Stimulated activated naive CD8-positive, alpha-beta T cell treated with anti-CD3 and anti-CD28 coated beads, Interleukin-15, Interleukin-2, amounts not matched to agents 100 ng/mL and 50 ng/mL, for 24 hours (primary cell): Measurements from ENCODE around the gene RNF220.
A peak's percentile ranks its signal among the peaks of the same experiment; 100 is the strongest.

Source experiments
- H3K27ac Mint-ChIP-seq: one replicate; pipeline ENCODE4 v1.8.0; 2021; ENCODE audit warnings: mild to moderate bottlenecking, mixed read lengths
- H3K27me3 Mint-ChIP-seq: one replicate; pipeline ENCODE4 v1.8.0; 2021; ENCODE audit warnings: mixed read lengths
- H3K36me3 Mint-ChIP-seq: one replicate; pipeline ENCODE4 v1.8.0; 2021; ENCODE audit warnings: low read depth, mixed read lengths
- H3K4me1 Mint-ChIP-seq: one replicate; pipeline ENCODE4 v1.8.0; 2021; ENCODE audit warnings: low read depth, mixed read lengths
- H3K4me3 Mint-ChIP-seq: one replicate; pipeline ENCODE4 v1.8.0; 2021; ENCODE audit warnings: mild to moderate bottlenecking, mixed read lengths
- H3K9me3 Mint-ChIP-seq: one replicate; pipeline ENCODE4 v1.8.0; 2021; ENCODE audit warnings: mixed read lengths

The RNF220 gene

GRCh38 chr1:44390277-44390676 is 14.8 kb upstream of the RNF220 start:
- Mint-ChIP-seq H3K9me3 (no peaks in the 10 kb centered on the region), H3K27me3 (peaks cover 20% of the 10 kb centered on the region), H3K4me3 (no peak overlapping the region), H3K4me1 (no peaks in the 10 kb centered on the region), H3K36me3 (no peaks in the 10 kb centered on the region), H3K27ac (no peak overlapping the region)

GRCh38 chr1:44401256-44402228 is 3.5 kb upstream of the RNF220 start:
- no peaks in the 10 kb centered on the region for H3K36me3 Mint-ChIP-seq
- peaks cover 20% of the 10 kb centered on the region for H3K4me1 Mint-ChIP-seq
- no peak overlapping the region for H3K4me3 Mint-ChIP-seq
- peaks cover 3% of the 10 kb centered on the region for H3K9me3 Mint-ChIP-seq
- peaks cover 76% of the 10 kb centered on the region for H3K27me3 Mint-ChIP-seq
- no peak overlapping the region for H3K27ac Mint-ChIP-seq

GRCh38 chr1:44405798-44406736 is 1.0 kb downstream of the RNF220 start:
- H3K27ac Mint-ChIP-seq, result no peak overlapping the region
- H3K4me3 Mint-ChIP-seq, result peak overlapping the region; percentile 84
- peaks cover 15% of the 10 kb centered on the region for H3K4me1 Mint-ChIP-seq
- peaks cover 45% of the 10 kb centered on the region for H3K27me3 Mint-ChIP-seq
- H3K9me3 Mint-ChIP-seq, result no peaks in the 10 kb centered on the region
- H3K36me3 Mint-ChIP-seq, result no peaks in the 10 kb centered on the region

GRCh38 chr1:44406737-44407429 is 1.8 kb downstream of the RNF220 start:
- no peak overlapping the region for H3K27ac Mint-ChIP-seq
- no peaks in the 10 kb centered on the region for H3K9me3 Mint-ChIP-seq
- peaks cover 15% of the 10 kb centered on the region for H3K4me1 Mint-ChIP-seq
- H3K27me3 Mint-ChIP-seq, result peaks cover 39% of the 10 kb centered on the region
- peak overlapping the region; percentile 35 for H3K4me3 Mint-ChIP-seq
- H3K36me3 Mint-ChIP-seq, result no peaks in the 10 kb centered on the region

- Mint-ChIP-seq H3K27ac (no peak overlapping the region), H3K4me1 (peaks cover 15% of the 10 kb centered on the region), H3K4me3 (peak overlapping the region; percentile 37), H3K36me3 (no peaks in the 10 kb centered on the region), H3K27me3 (peaks cover 32% of the 10 kb centered on the region), H3K9me3 (no peaks in the 10 kb centered on the region)
These were observed 2.6 kb downstream of the RNF220 start for GRCh38 chr1:44407430-44408211.

- Mint-ChIP-seq H3K4me1 (peaks cover 15% of the 10 kb centered on the region), H3K27me3 (peaks cover 26% of the 10 kb centered on the region), H3K9me3 (no peaks in the 10 kb centered on the region), H3K4me3 (peak overlapping the region; percentile 55), H3K27ac (peak overlapping the region; percentile 45), H3K36me3 (no peaks in the 10 kb centered on the region)
These were observed 3.1 kb downstream of the RNF220 start for GRCh38 chr1:44408212-44408582.

- H3K4me1 Mint-ChIP-seq, result peaks cover 15% of the 10 kb centered on the region
- peak overlapping the region; percentile 55 for H3K4me3 Mint-ChIP-seq
- H3K27ac Mint-ChIP-seq, result peak overlapping the region; percentile 45
- no peaks in the 10 kb centered on the region for H3K36me3 Mint-ChIP-seq
- no peaks in the 10 kb centered on the region for H3K9me3 Mint-ChIP-seq
- H3K27me3 Mint-ChIP-seq, result peaks cover 25% of the 10 kb centered on the region
These were observed 3.9 kb downstream of the RNF220 start for GRCh38 chr1:44408632-44409602.

GRCh38 chr1:44409757-44410156 is 4.7 kb downstream of the RNF220 start:
- Mint-ChIP-seq H3K9me3 (no peaks in the 10 kb centered on the region), H3K4me3 (no peak overlapping the region), H3K4me1 (peaks cover 15% of the 10 kb centered on the region), H3K36me3 (no peaks in the 10 kb centered on the region), H3K27me3 (peaks cover 19% of the 10 kb centered on the region), H3K27ac (no peak overlapping the region)

GRCh38 chr1:44411861-44412260 is 6.8 kb downstream of the RNF220 start:
- Mint-ChIP-seq H3K4me3 (no peak overlapping the region), H3K27ac (no peak overlapping the region), H3K9me3 (no peaks in the 10 kb centered on the region), H3K27me3 (peaks cover 17% of the 10 kb centered on the region), H3K36me3 (no peaks in the 10 kb centered on the region), H3K4me1 (peaks cover 4% of the 10 kb centered on the region)

- Mint-ChIP-seq H3K27ac (no peak overlapping the region), H3K9me3 (no peaks in the 10 kb centered on the region), H3K4me3 (no peak overlapping the region), H3K36me3 (no peaks in the 10 kb centered on the region), H3K27me3 (peaks cover 19% of the 10 kb centered on the region), H3K4me1 (peaks cover 4% of the 10 kb centered on the region)
These were observed 7.5 kb downstream of the RNF220 start for GRCh38 chr1:44412601-44413000.

GRCh38 chr1:44413740-44414139 is 8.7 kb downstream of the RNF220 start:
- no peaks in the 10 kb centered on the region for H3K9me3 Mint-ChIP-seq
- peaks cover 4% of the 10 kb centered on the region for H3K4me1 Mint-ChIP-seq
- H3K36me3 Mint-ChIP-seq, result no peaks in the 10 kb centered on the region
- peaks cover 23% of the 10 kb centered on the region for H3K27me3 Mint-ChIP-seq
- no peak overlapping the region for H3K27ac Mint-ChIP-seq
- H3K4me3 Mint-ChIP-seq, result no peak overlapping the region

- H3K27ac Mint-ChIP-seq, result no peak overlapping the region
- peaks cover 4% of the 10 kb centered on the region for H3K4me1 Mint-ChIP-seq
- no peak overlapping the region for H3K4me3 Mint-ChIP-seq
- peaks cover 35% of the 10 kb centered on the region for H3K27me3 Mint-ChIP-seq
- H3K36me3 Mint-ChIP-seq, result no peaks in the 10 kb centered on the region
- H3K9me3 Mint-ChIP-seq, result no peaks in the 10 kb centered on the region
These were observed 10.0 kb downstream of the RNF220 start for GRCh38 chr1:44415013-44415412.

- Mint-ChIP-seq H3K4me1 (peaks cover 4% of the 10 kb centered on the region), H3K27me3 (peaks cover 45% of the 10 kb centered on the region), H3K9me3 (no peaks in the 10 kb centered on the region), H3K4me3 (no peak overlapping the region), H3K27ac (no peak overlapping the region), H3K36me3 (no peaks in the 10 kb centered on the region)
These were observed 11.4 kb downstream of the RNF220 start for GRCh38 chr1:44416408-44416807.
